Germinal center (tissue), 1 donor: Measurements from ENCODE around the gene LRRC3.
A peak's percentile ranks its signal among the peaks of the same experiment; 100 is the strongest.

Experiments used
- DNase-seq: peaks from one replicate; pipeline ENCODE4 v3.0.0; 2012; ENCODE audit warnings: mixed read lengths, low spot score

Gene LRRC3

GRCh38 chr21:44440241-44441040, 14.9 kb upstream of the LRRC3 start:
- no peak for DNase-seq

- no peak for DNase-seq
Measured at GRCh38 chr21:44441041-44441400, 14.3 kb upstream of the LRRC3 start.

- no peak for DNase-seq
Measured at GRCh38 chr21:44441581-44442265, 13.6 kb upstream of the LRRC3 start.

- no peak for DNase-seq
Measured at GRCh38 chr21:44442266-44443125, 12.8 kb upstream of the LRRC3 start.

GRCh38 chr21:44443291-44443890, 11.9 kb upstream of the LRRC3 start:
- no peak for DNase-seq

GRCh38 chr21:44443891-44444285, 11.4 kb upstream of the LRRC3 start:
- no peak for DNase-seq

- DNase-seq: no peak
Measured at GRCh38 chr21:44444286-44444931, 10.9 kb upstream of the LRRC3 start.

- DNase-seq: no peak
Measured at GRCh38 chr21:44445145-44445812, 10.0 kb upstream of the LRRC3 start.

GRCh38 chr21:44448651-44449131, 6.6 kb upstream of the LRRC3 start:
- no peak for DNase-seq

GRCh38 chr21:44449473-44450363, 5.6 kb upstream of the LRRC3 start:
- no peak for DNase-seq

GRCh38 chr21:44450402-44450801, 4.9 kb upstream of the LRRC3 start:
- DNase-seq: no peak

- no peak for DNase-seq
Measured at GRCh38 chr21:44450999-44451398, 4.3 kb upstream of the LRRC3 start.

- DNase-seq: no peak
Measured at GRCh38 chr21:44453120-44453519, 2.2 kb upstream of the LRRC3 start.

GRCh38 chr21:44454058-44454457, 1.3 kb upstream of the LRRC3 start:
- no peak for DNase-seq

- peak; percentile 38 for DNase-seq
Measured at GRCh38 chr21:44455524-44456213, 359 bp downstream of the LRRC3 start.

- DNase-seq: no peak
Measured at GRCh38 chr21:44456214-44456914, 1.1 kb downstream of the LRRC3 start.

GRCh38 chr21:44456915-44457736, 1.8 kb downstream of the LRRC3 start:
- DNase-seq: no peak
